Fibroblast of pulmonary artery (primary cell): ENCODE data around the gene DENR.

ENCODE experiments used
- DNase-seq: peaks from one replicate; pipeline ENCODE4 v3.0.0-alpha.2; 2010; ENCODE audit warnings: low read depth
- H3K4me3 ChIP-seq: replicated peaks from 2 replicates; pipeline ENCODE4 v1.5.1; 2011; ENCODE audit warnings: low read depth, mild to moderate bottlenecking, control low read depth, low read length, moderate library complexity
- TF ChIP-seq, protein P1 (sequence below): IDR thresholded peaks from 2 replicates; pipeline ENCODE4 v1.5.1; 2011; ENCODE audit warnings: mild to moderate bottlenecking, control low read depth, low read length, inconsistent platforms; ENCODE audit errors: missing control alignments

The DENR gene

DNA sequence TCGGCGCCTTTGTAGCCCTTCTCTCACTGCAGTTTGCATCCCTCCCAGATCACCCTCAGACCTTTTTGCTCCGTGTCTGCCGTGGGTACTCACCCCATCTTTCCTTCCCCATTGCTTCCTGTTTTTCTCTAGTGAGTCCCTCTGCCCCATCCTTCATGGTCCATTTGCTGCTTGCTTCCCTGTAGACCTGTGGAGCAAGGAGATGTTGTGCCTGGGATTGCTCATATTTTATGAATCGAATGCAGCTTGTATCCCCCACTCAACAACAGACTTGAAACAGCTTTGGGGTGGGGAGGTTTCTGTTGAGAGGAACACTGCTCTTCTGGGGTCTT lies 661 bp downstream of the DENR start:
- no peak for DNase-seq
- TF ChIP-seq, protein P1, sequence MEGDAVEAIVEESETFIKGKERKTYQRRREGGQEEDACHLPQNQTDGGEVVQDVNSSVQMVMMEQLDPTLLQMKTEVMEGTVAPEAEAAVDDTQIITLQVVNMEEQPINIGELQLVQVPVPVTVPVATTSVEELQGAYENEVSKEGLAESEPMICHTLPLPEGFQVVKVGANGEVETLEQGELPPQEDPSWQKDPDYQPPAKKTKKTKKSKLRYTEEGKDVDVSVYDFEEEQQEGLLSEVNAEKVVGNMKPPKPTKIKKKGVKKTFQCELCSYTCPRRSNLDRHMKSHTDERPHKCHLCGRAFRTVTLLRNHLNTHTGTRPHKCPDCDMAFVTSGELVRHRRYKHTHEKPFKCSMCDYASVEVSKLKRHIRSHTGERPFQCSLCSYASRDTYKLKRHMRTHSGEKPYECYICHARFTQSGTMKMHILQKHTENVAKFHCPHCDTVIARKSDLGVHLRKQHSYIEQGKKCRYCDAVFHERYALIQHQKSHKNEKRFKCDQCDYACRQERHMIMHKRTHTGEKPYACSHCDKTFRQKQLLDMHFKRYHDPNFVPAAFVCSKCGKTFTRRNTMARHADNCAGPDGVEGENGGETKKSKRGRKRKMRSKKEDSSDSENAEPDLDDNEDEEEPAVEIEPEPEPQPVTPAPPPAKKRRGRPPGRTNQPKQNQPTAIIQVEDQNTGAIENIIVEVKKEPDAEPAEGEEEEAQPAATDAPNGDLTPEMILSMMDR: no peak
- H3K4me3 ChIP-seq: peak overlapping the region; percentile 97

DNA sequence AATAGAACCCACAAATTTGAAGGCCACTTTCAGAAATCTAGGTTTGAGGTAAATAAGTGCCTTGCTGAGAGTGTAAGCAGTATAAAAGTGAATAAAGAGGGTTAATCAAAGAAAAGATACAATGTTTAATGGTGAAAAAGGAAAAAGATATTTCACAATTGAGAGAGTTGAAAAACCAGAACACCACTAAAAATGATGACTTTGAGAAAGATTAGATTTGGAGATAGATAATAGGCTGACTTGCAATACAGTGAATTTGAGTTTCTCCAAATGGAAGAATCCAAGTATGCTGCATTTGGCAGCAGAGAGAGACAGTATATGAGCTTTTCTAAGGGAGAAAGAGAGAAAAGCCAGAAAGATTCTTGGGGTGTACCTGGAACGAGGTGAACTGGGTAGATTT lies 2.2 kb downstream of the DENR start:
- no peak for DNase-seq
- TF ChIP-seq, protein P1: no peak
- H3K4me3 ChIP-seq: no peak overlapping the region

DNA sequence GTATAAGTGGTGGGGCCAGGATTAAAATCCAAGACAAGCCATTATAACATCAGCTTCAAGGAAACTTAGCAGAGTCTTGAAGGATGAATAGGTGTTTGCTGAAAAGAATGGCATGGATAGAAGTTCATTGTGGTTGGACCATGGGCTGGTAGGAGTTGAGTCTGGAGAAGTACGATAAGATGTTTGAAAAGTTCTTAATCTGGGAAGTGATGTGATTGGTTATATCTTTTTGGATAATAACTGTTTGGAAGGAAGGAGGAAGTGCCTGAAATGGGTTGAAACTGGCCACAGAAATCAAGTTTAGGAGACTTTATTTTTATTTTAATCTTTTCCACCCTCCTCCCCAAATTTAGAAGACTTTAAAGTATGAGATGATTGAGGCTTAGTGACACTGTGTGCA lies 4.9 kb downstream of the DENR start:
- DNase-seq: no peak
- TF ChIP-seq, protein P1: no peak

DNA sequence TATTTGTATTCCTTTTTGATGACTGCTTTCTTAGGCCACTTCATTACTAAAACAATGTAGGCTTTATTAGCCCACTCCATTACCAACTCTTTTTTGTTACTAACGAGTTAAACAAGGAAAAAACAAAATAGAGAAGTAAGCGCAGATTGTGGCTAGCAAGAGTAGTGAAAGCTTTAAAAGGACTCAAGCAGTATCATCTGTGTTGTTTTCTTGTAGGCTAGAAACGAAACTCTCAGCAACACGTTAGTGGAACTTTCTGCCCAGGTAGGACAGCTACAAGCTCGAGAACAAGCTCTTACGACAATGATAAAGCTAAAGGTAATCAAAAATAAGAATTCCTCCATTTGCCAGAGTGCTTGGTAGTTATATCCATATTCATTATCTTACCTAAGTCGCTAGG lies 32.9 kb downstream of the DENR start:
- no peak overlapping the region for H3K4me3 ChIP-seq
- TF ChIP-seq, protein P1: no peak
- DNase-seq: no peak

More for the DNA sequence above, 4.9 kb downstream of the DENR start:
- no peak overlapping the region for H3K4me3 ChIP-seq

DNA sequence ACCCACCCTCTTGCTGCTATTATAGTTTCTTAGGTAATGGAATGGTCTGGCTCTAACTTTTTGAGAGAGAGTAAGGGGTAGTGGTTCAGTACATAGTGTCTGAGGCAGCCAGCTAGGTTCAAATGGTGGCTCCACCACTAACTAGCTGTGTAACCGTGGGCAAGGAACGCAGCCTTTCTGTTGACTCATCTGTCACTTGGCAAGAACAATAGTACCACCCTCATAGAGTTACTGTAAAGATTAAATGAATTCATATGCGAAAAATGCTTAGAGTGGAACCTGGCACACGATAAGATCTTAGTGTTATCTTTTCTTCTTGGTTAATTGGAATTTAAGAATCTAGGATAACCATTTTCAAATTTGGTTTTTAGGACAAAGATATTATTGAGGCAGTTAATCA lies 35.8 kb downstream of the DENR start:
- DNase-seq: peak; percentile 33
- TF ChIP-seq, protein P1: no peak
- no peak overlapping the region for H3K4me3 ChIP-seq

DNA sequence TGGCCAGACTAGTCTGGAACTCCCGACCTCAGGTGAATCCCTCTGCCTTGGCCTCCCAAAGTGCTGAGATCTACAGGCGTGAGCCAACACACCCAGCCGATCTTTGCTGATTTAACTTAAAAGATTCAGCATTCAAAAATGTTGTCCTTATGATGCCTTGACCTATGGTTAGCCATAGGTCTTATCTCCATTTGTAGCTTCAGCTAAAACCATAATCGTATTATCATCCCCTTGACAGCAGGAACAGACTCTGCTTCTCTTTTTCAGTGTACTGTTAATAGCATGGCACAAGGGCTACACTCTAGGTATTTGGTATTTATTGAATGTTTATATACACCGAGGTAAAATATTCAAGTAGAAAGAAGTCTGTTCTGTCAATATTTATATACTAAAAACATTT lies 37.0 kb downstream of the DENR start:
- H3K4me3 ChIP-seq: no peak overlapping the region
- TF ChIP-seq, protein P1: no peak
- no peak for DNase-seq

DNA sequence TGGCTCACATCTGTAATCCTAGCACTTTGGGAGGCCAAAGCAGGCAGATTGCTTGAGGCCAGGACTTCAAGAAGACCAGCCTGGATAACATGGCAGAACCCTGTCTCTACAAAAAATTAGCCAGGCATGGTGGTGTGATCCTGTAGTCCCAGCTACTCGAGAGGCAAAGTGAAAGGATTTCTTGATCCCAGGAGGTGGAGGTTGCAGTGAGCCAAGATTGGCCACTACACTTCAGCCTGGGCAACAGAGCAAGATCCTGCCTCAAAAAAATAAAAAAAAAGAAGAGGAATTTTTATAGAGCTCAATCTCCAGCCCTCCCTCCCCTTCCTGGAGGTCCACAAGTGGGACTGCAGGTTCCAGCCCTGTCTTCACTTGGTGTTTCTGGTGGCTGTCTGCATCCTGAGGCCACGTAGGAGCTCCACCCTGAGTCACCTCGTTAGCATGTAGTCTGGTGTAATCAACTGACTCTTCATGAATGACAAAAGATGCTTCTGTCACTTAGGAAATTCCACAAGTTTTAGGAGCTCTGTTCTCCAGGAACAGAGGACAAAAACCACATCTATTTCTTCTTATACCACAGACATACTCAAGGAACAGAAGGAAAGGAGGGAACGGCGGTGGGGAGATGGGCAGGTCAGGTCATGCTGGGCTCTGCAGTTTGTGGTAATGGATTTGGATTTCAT lies 37.9 kb downstream of the DENR start:
- TF ChIP-seq, protein P1: no peak
- DNase-seq: no peak
- H3K4me3 ChIP-seq: no peak overlapping the region
